Inferior parietal cortex (tissue), 1 donor: ENCODE results near the gene MAPKAP1.

Experiments
- DNase-seq: peaks from one replicate; pipeline ENCODE4 v3.0.0-alpha.2; 2016; ENCODE audit errors: extremely low spot score

The MAPKAP1 gene

GRCh38 chr9:125457357-125457756, 249.7 kb downstream of the MAPKAP1 start:
- no peak for DNase-seq

GRCh38 chr9:125455876-125456275, 251.1 kb downstream of the MAPKAP1 start:
- no peak for DNase-seq

GRCh38 chr9:125455132-125455531, 251.9 kb downstream of the MAPKAP1 start:
- DNase-seq = no peak

GRCh38 chr9:125447202-125447802, 259.7 kb downstream of the MAPKAP1 start:
- DNase-seq = no peak

GRCh38 chr9:125446561-125447094, 260.4 kb downstream of the MAPKAP1 start:
- no peak for DNase-seq

GRCh38 chr9:125444956-125445506, 262.0 kb downstream of the MAPKAP1 start:
- DNase-seq = no peak

- no peak for DNase-seq
Measured at GRCh38 chr9:125444166-125444565, 262.8 kb downstream of the MAPKAP1 start.

- DNase-seq = no peak
Measured at GRCh38 chr9:125443367-125443766, 263.6 kb downstream of the MAPKAP1 start.

GRCh38 chr9:125442452-125442851, 264.6 kb downstream of the MAPKAP1 start:
- DNase-seq = no peak

- DNase-seq = no peak
Measured at GRCh38 chr9:125440411-125440810, 266.6 kb downstream of the MAPKAP1 start.

GRCh38 chr9:125439434-125440272, 267.4 kb downstream of the MAPKAP1 start:
- peak; percentile 9 for DNase-seq

GRCh38 chr9:125438506-125439433, 268.2 kb downstream of the MAPKAP1 start:
- DNase-seq = no peak

GRCh38 chr9:125437771-125438221, 269.2 kb downstream of the MAPKAP1 start:
- DNase-seq = no peak

- no peak for DNase-seq
Measured at GRCh38 chr9:125436613-125437443, 270.2 kb downstream of the MAPKAP1 start.

GRCh38 chr9:125435776-125436612, 271.0 kb downstream of the MAPKAP1 start:
- DNase-seq = no peak

- no peak for DNase-seq
Measured at GRCh38 chr9:125434986-125435775, 271.8 kb downstream of the MAPKAP1 start.

GRCh38 chr9:125433461-125434011, 273.5 kb downstream of the MAPKAP1 start:
- DNase-seq = no peak

GRCh38 chr9:125432715-125433385, 274.2 kb downstream of the MAPKAP1 start:
- DNase-seq = no peak
